Measurements from ENCODE around the gene TOR1A. TPM values are rescaled to one million over a fixed set of nuclear protein-coding genes. Genes with fewer than 3 reads are reported as not detected.
A peak's percentile ranks its signal among the peaks of the same experiment; 100 is the strongest.

The TOR1A gene
- total RNA-seq, 1 experiment from 2014 or later, result 40.4 TPM

DNA sequence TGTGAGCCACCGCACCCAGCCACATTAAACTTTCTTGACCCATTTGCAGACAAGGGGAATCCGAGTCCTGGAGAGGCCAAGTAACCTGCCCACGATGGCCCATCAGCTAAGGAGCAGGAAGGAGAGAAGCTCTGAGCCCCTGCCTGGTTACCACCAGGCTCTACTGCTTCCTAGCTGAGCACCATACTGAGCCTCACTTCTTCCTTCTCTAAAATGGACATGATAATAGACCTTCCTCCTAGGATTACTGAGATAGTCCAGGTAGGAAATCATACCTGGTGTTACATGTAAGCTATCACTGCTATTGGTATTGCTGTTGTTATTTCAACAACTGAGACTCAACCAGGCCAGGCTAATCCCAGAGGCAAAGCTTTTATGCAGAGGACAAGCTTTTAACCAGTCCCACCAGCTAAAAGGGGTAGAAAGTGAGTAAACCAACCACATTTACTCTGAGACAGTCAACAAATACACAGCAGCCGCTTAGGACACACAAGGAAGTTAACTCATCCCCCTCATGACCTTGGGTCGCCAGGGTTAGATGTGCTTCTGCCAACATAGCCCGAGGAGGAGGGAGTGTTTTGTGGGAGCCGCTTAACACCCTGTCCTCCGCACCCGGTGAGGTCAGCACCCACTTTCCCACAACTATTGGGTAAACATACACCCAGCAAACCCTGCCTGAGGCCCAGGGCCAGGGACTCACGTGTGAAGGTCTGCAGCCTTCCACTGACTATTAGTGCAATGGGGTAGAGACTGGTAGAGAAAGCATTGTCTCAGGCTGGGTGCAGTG is 50.5 kb downstream of the TOR1A start:
- peak overlapping the region; percentile 26 for H3K4me3 Mint-ChIP-seq (ENCODE audit: unreplicated experiment)
- POLR2A ChIA-PET, result interaction anchor here (0.6 to 9.8 kb wide), 8 partner anchors 11 to 71 kb away, joined by 3 to 293 read pairs (median 6); partner anchors contain the start of gene PTGES
- peak; percentile 100 for DNase-seq (ENCODE audit: unreplicated experiment)
- no peaks in the 10 kb centered on the region for H3K9me3 Mint-ChIP-seq (ENCODE audit: unreplicated experiment)
- TF ChIP-seq, protein P1, sequence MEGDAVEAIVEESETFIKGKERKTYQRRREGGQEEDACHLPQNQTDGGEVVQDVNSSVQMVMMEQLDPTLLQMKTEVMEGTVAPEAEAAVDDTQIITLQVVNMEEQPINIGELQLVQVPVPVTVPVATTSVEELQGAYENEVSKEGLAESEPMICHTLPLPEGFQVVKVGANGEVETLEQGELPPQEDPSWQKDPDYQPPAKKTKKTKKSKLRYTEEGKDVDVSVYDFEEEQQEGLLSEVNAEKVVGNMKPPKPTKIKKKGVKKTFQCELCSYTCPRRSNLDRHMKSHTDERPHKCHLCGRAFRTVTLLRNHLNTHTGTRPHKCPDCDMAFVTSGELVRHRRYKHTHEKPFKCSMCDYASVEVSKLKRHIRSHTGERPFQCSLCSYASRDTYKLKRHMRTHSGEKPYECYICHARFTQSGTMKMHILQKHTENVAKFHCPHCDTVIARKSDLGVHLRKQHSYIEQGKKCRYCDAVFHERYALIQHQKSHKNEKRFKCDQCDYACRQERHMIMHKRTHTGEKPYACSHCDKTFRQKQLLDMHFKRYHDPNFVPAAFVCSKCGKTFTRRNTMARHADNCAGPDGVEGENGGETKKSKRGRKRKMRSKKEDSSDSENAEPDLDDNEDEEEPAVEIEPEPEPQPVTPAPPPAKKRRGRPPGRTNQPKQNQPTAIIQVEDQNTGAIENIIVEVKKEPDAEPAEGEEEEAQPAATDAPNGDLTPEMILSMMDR (IDR thresholded peaks at IDR 0.05; ENCODE audit: unreplicated experiment), result no peak
- H3K27ac Mint-ChIP-seq (ENCODE audit: low read depth, unreplicated experiment), result peak overlapping the region; percentile 84
- H3K27me3 Mint-ChIP-seq (ENCODE audit: insufficient read depth, unreplicated experiment), result no peaks in the 10 kb centered on the region
- CTCF ChIA-PET, result interaction anchor here (0.6 to 1.6 kb wide), 4 partner anchors 13 to 47 kb away, joined by 3 to 8 read pairs (median 3); no protein-coding TSS in a partner anchor
- no TSS peak for BruUV-seq (replicated peaks)
- peaks cover 44% of the 10 kb centered on the region for H3K4me1 Mint-ChIP-seq (ENCODE audit: insufficient read depth, unreplicated experiment)
- H3K36me3 Mint-ChIP-seq (ENCODE audit: insufficient read depth, unreplicated experiment), result peaks cover 4% of the 10 kb centered on the region
- intact Hi-C loops (cut with micrococcal nuclease), result loop anchor here (1.0 kb wide), 1 partner anchor 21 kb away; no protein-coding TSS in a partner anchor

DNA sequence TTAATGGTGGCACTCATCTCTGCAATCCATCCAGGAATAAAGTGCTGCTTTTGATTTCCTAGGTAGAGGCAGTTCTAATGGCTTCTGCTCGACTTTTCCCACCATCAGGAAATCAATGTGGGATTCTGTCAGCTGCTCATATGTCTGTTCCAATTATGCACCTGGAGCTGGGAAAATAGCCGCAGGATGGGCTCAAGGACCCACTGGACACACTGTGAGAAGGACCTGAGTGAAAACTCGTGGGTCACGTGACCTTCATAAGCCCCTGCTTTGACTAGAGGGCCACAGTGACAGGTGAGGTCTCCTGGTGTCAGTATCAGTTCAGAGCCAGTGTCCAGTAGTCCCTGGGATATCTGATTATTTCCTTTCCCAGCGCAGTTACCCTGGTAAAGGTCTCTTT is 53.2 kb downstream of the TOR1A start:
- Mint-ChIP-seq H3K27ac (ENCODE audit: low read depth, unreplicated experiment) (no peak overlapping the region), H3K27me3 (ENCODE audit: insufficient read depth, unreplicated experiment) (no peaks in the 10 kb centered on the region), H3K9me3 (ENCODE audit: unreplicated experiment) (no peaks in the 10 kb centered on the region), H3K36me3 (ENCODE audit: insufficient read depth, unreplicated experiment) (no peaks in the 10 kb centered on the region), H3K4me3 (ENCODE audit: unreplicated experiment) (no peak overlapping the region), H3K4me1 (ENCODE audit: insufficient read depth, unreplicated experiment) (peaks cover 21% of the 10 kb centered on the region)
- intact Hi-C loops (cut with micrococcal nuclease), result no loop called here
- TF ChIP-seq, protein P1 (IDR thresholded peaks at IDR 0.05; ENCODE audit: unreplicated experiment), result no peak
- no peak for DNase-seq (ENCODE audit: unreplicated experiment)
- CTCF ChIA-PET, result no interaction called here
- no TSS peak for BruUV-seq (replicated peaks)
- POLR2A ChIA-PET, result interaction anchor here (3.1 to 9.8 kb wide), 2 partner anchors 11 to 18 kb away, joined by 9 to 293 read pairs; partner anchors contain the start of gene PTGES

DNA sequence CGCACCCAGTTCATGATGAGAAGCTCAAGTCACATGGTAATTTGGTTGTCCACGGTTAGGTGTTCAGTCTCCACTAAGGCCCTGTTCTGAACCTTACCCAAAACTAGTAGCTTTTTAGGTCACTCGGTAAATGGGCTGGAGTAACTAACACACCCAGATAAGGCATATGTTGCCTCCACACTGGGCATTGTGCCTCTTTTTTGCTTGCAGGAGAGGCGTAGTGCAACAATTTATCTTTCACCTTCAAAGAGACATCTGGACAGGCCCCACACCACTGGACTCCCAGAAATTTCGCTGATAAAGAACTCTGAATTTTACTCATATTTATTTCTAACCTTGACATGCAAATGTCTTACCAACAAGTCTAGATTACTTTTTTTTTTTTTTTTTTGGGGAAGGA is 54.3 kb downstream of the TOR1A start:
- peaks cover 15% of the 10 kb centered on the region for H3K4me1 Mint-ChIP-seq (ENCODE audit: insufficient read depth, unreplicated experiment)
- no peak overlapping the region for H3K27ac Mint-ChIP-seq (ENCODE audit: low read depth, unreplicated experiment)
- intact Hi-C loops (cut with micrococcal nuclease), result no loop called here
- no peaks in the 10 kb centered on the region for H3K9me3 Mint-ChIP-seq (ENCODE audit: unreplicated experiment)
- CTCF ChIA-PET, result interaction anchor here (0.9 to 1.3 kb wide), 3 partner anchors 14 to 129 kb away, joined by 3 to 4 read pairs (median 3); no protein-coding TSS in a partner anchor
- H3K27me3 Mint-ChIP-seq (ENCODE audit: insufficient read depth, unreplicated experiment), result no peaks in the 10 kb centered on the region
- DNase-seq (ENCODE audit: unreplicated experiment), result no peak
- TF ChIP-seq, protein P1 (IDR thresholded peaks at IDR 0.05; ENCODE audit: unreplicated experiment), result no peak
- no peaks in the 10 kb centered on the region for H3K36me3 Mint-ChIP-seq (ENCODE audit: insufficient read depth, unreplicated experiment)
- no TSS peak for BruUV-seq (replicated peaks)
- POLR2A ChIA-PET, result interaction anchor here (1.1 kb wide), 1 partner anchor 18 kb away, joined by 3 read pairs; no protein-coding TSS in a partner anchor
- no peak overlapping the region for H3K4me3 Mint-ChIP-seq (ENCODE audit: unreplicated experiment)

DNA sequence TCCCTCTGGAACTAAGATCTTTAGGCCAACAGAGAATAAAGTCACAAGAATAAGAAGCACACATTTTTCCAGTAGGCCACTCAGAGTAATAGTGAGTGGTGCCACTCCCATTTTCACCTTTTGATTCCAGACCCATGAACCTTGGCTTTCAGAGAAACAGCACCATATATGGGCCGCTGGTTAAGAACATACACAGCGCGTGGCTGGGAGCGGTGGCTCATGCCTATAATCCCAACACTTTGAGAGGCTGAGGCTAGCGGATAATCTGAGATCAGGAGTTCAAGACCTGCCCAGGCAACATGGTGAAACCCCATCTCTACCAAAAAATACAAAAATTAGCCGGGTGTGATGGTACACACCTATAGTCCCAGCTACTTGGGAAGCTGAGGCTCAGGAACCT is 55.5 kb downstream of the TOR1A start:
- H3K27ac Mint-ChIP-seq (ENCODE audit: low read depth, unreplicated experiment), result no peak overlapping the region
- peaks cover 6% of the 10 kb centered on the region for H3K4me1 Mint-ChIP-seq (ENCODE audit: insufficient read depth, unreplicated experiment)
- CTCF ChIA-PET, result interaction anchor here (0.6 to 0.7 kb wide), 2 partner anchors 16 to 844 kb away, joined by 3 read pairs; no protein-coding TSS in a partner anchor
- BruUV-seq (replicated peaks), result no TSS peak
- no peaks in the 10 kb centered on the region for H3K9me3 Mint-ChIP-seq (ENCODE audit: unreplicated experiment)
- H3K27me3 Mint-ChIP-seq (ENCODE audit: insufficient read depth, unreplicated experiment), result no peaks in the 10 kb centered on the region
- no peak for DNase-seq (ENCODE audit: unreplicated experiment)
- POLR2A ChIA-PET, result interaction anchor here (1.1 kb wide), 1 partner anchor 17 kb away, joined by 3 read pairs; no protein-coding TSS in a partner anchor
- TF ChIP-seq, protein P1 (IDR thresholded peaks at IDR 0.05; ENCODE audit: unreplicated experiment), result no peak
- intact Hi-C loops (cut with micrococcal nuclease), result no loop called here
- H3K36me3 Mint-ChIP-seq (ENCODE audit: insufficient read depth, unreplicated experiment), result no peaks in the 10 kb centered on the region
- H3K4me3 Mint-ChIP-seq (ENCODE audit: unreplicated experiment), result no peak overlapping the region
